Osteoblast (primary cell): ENCODE measurements around the gene DFFB. TPM values are rescaled to one million over a fixed set of nuclear protein-coding genes. Genes with fewer than 3 reads are reported as not detected.

ENCODE experiments used
- DNase-seq: peaks from one replicate; pipeline ENCODE4 v3.0.0; 2011; ENCODE audit warnings: low spot score, mixed read lengths; ENCODE audit not compliant: insufficient read length; ENCODE audit errors: missing footprints
- H2AFZ ChIP-seq: 2 replicates; pipeline ENCODE4 v1.6.0; 2011; ENCODE audit warnings: mild to moderate bottlenecking, low read length
- H3K27ac ChIP-seq: 2 replicates; pipeline ENCODE4 v1.5.1; 2011; ENCODE audit warnings: mild to moderate bottlenecking, low read depth, low read length, moderate library complexity
- H3K27me3 ChIP-seq: 2 replicates; pipeline ENCODE4 v1.6.0; 2012; ENCODE audit warnings: mild to moderate bottlenecking, control low read depth, inconsistent platforms, low read length, moderate library complexity; ENCODE audit not compliant: insufficient read depth
- H3K36me3 ChIP-seq: 2 replicates; pipeline ENCODE4 v1.5.1; 2011; ENCODE audit warnings: mild to moderate bottlenecking, low read length, control low read depth, moderate library complexity; ENCODE audit not compliant: insufficient read depth
- H3K4me1 ChIP-seq: 2 replicates; pipeline ENCODE4 v1.5.1; 2011; ENCODE audit warnings: mild to moderate bottlenecking, low read length, control low read depth, moderate library complexity; ENCODE audit not compliant: insufficient read depth
- H3K4me2 ChIP-seq: 2 replicates; pipeline ENCODE4 v1.6.0; 2011; ENCODE audit warnings: mild to moderate bottlenecking, low read length; ENCODE audit not compliant: insufficient read depth
- H3K4me3 ChIP-seq: fragments of 200-600 bp; sonication (generic); 3 replicates; pipeline ENCODE4 v1.5.1; 2012; ENCODE audit warnings: mild to moderate bottlenecking, low read length, inconsistent platforms; ENCODE audit not compliant: insufficient read depth
- H3K79me2 ChIP-seq: 2 replicates; pipeline ENCODE4 v1.6.0; 2012; ENCODE audit warnings: mild to moderate bottlenecking, low read length, control low read depth, inconsistent platforms; ENCODE audit not compliant: insufficient read depth
- H3K9me3 ChIP-seq: 2 replicates; pipeline ENCODE4 v1.5.1; 2011; ENCODE audit warnings: low read depth, low read length, control low read depth
- H4K20me1 ChIP-seq: 2 replicates; pipeline ENCODE4 v1.6.0; 2012; ENCODE audit warnings: mild to moderate bottlenecking, low read length, control low read depth; ENCODE audit not compliant: insufficient read depth
- CTCF ChIP-seq: IDR thresholded peaks from 2 replicates; pipeline ENCODE4 v1.5.1; 2011; ENCODE audit warnings: mild to moderate bottlenecking, low read depth, low read length, moderate library complexity; ENCODE audit errors: extremely low read depth
- total RNA-seq: library from RNA; depleted of rRNA; stranded (reverse); fragments of >200 nt; gene quantifications from 2 replicates; pipeline ENCODE4 v1.2.3, GENCODE V29; 2012

The DFFB gene
- total RNA-seq, 1 donor: 5.1 TPM

- Histone ChIP-seq H2AFZ (no peak overlapping the region), H4K20me1 (no peaks in the 10 kb centered on the region), H3K4me2 (no peak overlapping the region), H3K4me3 (no peak overlapping the region), H3K36me3 (no peaks in the 10 kb centered on the region), H3K27ac (no peak overlapping the region), H3K9me3 (no peaks in the 10 kb centered on the region), H3K4me1 (no peaks in the 10 kb centered on the region), H3K79me2 (no peaks in the 10 kb centered on the region), H3K27me3 (no peaks in the 10 kb centered on the region)
- TF ChIP-seq CTCF: no peak
- no peak for DNase-seq
Observed at GRCh38 chr1:3906672-3907020, 49.4 kb downstream of the DFFB start.

GRCh38 chr1:3907031-3907534 lies 49.8 kb downstream of the DFFB start:
- H3K79me2 ChIP-seq: no peaks in the 10 kb centered on the region
- H3K36me3 ChIP-seq: no peaks in the 10 kb centered on the region
- no peak for TF ChIP-seq CTCF
- H3K4me1 ChIP-seq: no peaks in the 10 kb centered on the region
- peak; percentile 86 for DNase-seq
- no peaks in the 10 kb centered on the region for H3K27me3 ChIP-seq
- no peak overlapping the region for H2AFZ ChIP-seq
- H3K9me3 ChIP-seq: no peaks in the 10 kb centered on the region
- H3K4me3 ChIP-seq: no peak overlapping the region
- H3K27ac ChIP-seq: no peak overlapping the region
- no peaks in the 10 kb centered on the region for H4K20me1 ChIP-seq
- H3K4me2 ChIP-seq: no peak overlapping the region

DNA sequence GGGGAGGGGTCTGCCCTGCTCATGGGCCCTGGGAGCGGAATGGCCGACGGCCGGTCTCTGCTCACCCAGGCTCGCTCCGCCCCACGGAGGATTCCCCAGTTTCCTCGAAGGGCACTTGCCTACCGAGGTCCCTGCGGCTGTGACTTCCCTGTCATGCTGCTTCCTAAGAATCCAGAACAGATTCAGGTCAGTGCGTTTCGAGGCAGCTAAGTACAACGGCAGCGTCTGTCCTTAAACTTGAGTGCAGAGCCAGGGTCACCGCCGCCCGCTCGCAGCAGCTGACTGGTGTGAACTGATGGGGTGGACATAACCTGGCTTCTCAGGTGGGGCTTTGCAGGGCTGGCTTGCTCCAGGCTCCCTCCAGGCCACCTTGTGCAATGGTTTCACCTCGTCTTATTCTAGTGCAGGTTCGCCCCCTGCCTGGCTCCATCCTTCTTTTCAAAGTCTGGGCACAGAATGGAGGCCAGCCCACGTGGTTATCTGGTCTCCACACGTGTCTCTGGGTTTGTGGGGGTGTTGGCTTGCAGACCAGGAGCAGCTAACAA lies 50.4 kb downstream of the DFFB start:
- H4K20me1 ChIP-seq: no peaks in the 10 kb centered on the region
- H3K27ac ChIP-seq: no peak overlapping the region
- H3K79me2 ChIP-seq: no peaks in the 10 kb centered on the region
- no peaks in the 10 kb centered on the region for H3K9me3 ChIP-seq
- no peak overlapping the region for H2AFZ ChIP-seq
- no peaks in the 10 kb centered on the region for H3K27me3 ChIP-seq
- H3K4me1 ChIP-seq: no peaks in the 10 kb centered on the region
- TF ChIP-seq CTCF: no peak
- H3K4me2 ChIP-seq: no peak overlapping the region
- H3K4me3 ChIP-seq: no peak overlapping the region
- DNase-seq: peak; percentile 71
- H3K36me3 ChIP-seq: no peaks in the 10 kb centered on the region

- Histone ChIP-seq H2AFZ (no peak overlapping the region), H4K20me1 (no peaks in the 10 kb centered on the region), H3K36me3 (no peaks in the 10 kb centered on the region), H3K27ac (no peak overlapping the region), H3K27me3 (no peaks in the 10 kb centered on the region), H3K4me1 (no peaks in the 10 kb centered on the region), H3K4me2 (no peak overlapping the region), H3K4me3 (no peak overlapping the region), H3K9me3 (no peaks in the 10 kb centered on the region), H3K79me2 (no peaks in the 10 kb centered on the region)
- peak; percentile 72 for DNase-seq
- TF ChIP-seq CTCF: no peak
Observed at GRCh38 chr1:3908886-3909517, 51.7 kb downstream of the DFFB start.
